NCI-H128 (cell line): ENCODE measurements around the gene NDUFB7.
"Not testable (repeated sequence)": the region's sequence is repeated elsewhere in the genome, so short reads cannot be mapped to it uniquely, and the experiment has no call there.

ENCODE experiments used
- DNase-seq: peaks from one replicate; lab custom pipeline; 2025; ENCODE audit not compliant: unreplicated experiment; lab: John Stamatoyannopoulos, UW

The NDUFB7 gene

GRCh38 chr19:14553939-14554243 is 18.0 kb downstream of the NDUFB7 start:
- DNase-seq = no peak

- no peak for DNase-seq
Measured at GRCh38 chr19:14553042-14553938, 18.6 kb downstream of the NDUFB7 start.

GRCh38 chr19:14552006-14552360 is 19.9 kb downstream of the NDUFB7 start:
- not testable (repeated sequence) for DNase-seq

- not testable (repeated sequence) for DNase-seq
Measured at GRCh38 chr19:14551134-14552005, 20.5 kb downstream of the NDUFB7 start.

- no peak for DNase-seq
Measured at GRCh38 chr19:14550201-14550754, 21.6 kb downstream of the NDUFB7 start.

GRCh38 chr19:14545716-14546082 is 26.2 kb downstream of the NDUFB7 start:
- no peak for DNase-seq

GRCh38 chr19:14544977-14545715 is 26.7 kb downstream of the NDUFB7 start:
- peak; percentile 94 for DNase-seq

GRCh38 chr19:14544047-14544446 is 27.8 kb downstream of the NDUFB7 start:
- no peak for DNase-seq

GRCh38 chr19:14542711-14543328 is 29.0 kb downstream of the NDUFB7 start:
- DNase-seq = no peak

- DNase-seq = not testable (repeated sequence)
Measured at GRCh38 chr19:14541979-14542378, 29.9 kb downstream of the NDUFB7 start.

- no peak for DNase-seq
Measured at GRCh38 chr19:14540741-14541525, 30.9 kb downstream of the NDUFB7 start.

GRCh38 chr19:14536926-14537692 is 34.8 kb downstream of the NDUFB7 start:
- no peak for DNase-seq

- DNase-seq = no peak
Measured at GRCh38 chr19:14533450-14533849, 38.4 kb downstream of the NDUFB7 start.

GRCh38 chr19:14530506-14530905 is 41.4 kb downstream of the NDUFB7 start:
- DNase-seq = no peak

- no peak for DNase-seq
Measured at GRCh38 chr19:14530005-14530348, 41.9 kb downstream of the NDUFB7 start.

GRCh38 chr19:14529254-14530004 is 42.4 kb downstream of the NDUFB7 start, which contains the start of gene TECR:
TSS of gene TECR (plus strand) at chr19:14529594. CDS start at chr19:14529697, 103 bp downstream.
- peak; percentile 100 for DNase-seq

- no peak for DNase-seq
Measured at GRCh38 chr19:14528419-14529253, 43.2 kb downstream of the NDUFB7 start.

GRCh38 chr19:14526423-14526822 is 45.4 kb downstream of the NDUFB7 start:
- DNase-seq = no peak
